GM21360 (cell line): ENCODE results near the gene RESF1.

Experiments used
- ATAC-seq: cut with Tn5 transposase; IDR thresholded peaks from one replicate; pipeline ENCODE4 v1.9.1; 2021; ENCODE audit warnings: mild to moderate bottlenecking, moderate library complexity; ENCODE audit not compliant: unreplicated experiment

Gene RESF1

GRCh38 chr12:32005496-32006125 lies 46.4 kb downstream of the RESF1 start:
- ATAC-seq = no peak
